Upper lobe of left lung (tissue), 4 donors: Measurements from ENCODE around the gene RAD17.

Source experiments
- EP300 ChIP-seq, 4 donors: sonication (generic); formaldehyde crosslinking; IDR thresholded peaks; one replicate each; pipeline ENCODE4 v1.5.1; 2017; ENCODE audit warnings: antibody characterized with exemption in 4 of 4, control low read depth in 2 of 4
- POLR2A ChIP-seq, 4 donors: fragments of 450-650 bp; IDR thresholded peaks; one replicate each; pipeline ENCODE4 v1.5.1; 2016 to 2017; ENCODE audit warnings: antibody characterized with exemption in 4 of 4, mild to moderate bottlenecking in 2 of 4
- POLR2AphosphoS5 ChIP-seq, 2 donors: sonication (generic); formaldehyde crosslinking; IDR thresholded peaks; one replicate each; pipeline ENCODE4 v1.5.1; 2017; ENCODE audit warnings: antibody characterized with exemption in 2 of 2
- TF ChIP-seq, protein P1 (sequence below), 6 experiments: fragments of 450-650 bp in 4 of 6; fragments of 200-600 bp in 2 of 6; sonication (generic) in 2 of 6; IDR thresholded peaks; one replicate each; pipeline ENCODE4 v1.5.1; 2016 to 2019; ENCODE audit warnings: antibody characterized with exemption in 6 of 6

DNA sequence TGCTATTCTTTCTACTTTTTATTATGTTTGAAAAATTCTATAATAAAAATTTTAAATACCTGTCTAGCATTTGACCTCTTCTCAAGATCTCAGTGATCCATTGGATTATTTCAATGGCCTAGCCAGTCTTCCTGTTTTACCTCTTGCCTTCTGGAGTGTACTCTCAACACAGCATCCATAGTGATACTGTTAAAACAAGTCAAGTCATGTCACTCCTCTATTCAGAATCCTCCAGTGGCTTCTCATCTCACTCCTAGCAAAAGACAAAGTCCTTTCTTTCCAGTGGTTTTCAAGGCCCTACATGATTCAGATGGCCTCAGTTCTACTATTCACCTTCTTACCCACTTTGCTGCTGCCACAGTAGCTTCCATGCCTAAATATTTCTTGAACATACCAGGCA, 47.1 kb downstream of the RAD17 start:
- TF ChIP-seq, protein P1, sequence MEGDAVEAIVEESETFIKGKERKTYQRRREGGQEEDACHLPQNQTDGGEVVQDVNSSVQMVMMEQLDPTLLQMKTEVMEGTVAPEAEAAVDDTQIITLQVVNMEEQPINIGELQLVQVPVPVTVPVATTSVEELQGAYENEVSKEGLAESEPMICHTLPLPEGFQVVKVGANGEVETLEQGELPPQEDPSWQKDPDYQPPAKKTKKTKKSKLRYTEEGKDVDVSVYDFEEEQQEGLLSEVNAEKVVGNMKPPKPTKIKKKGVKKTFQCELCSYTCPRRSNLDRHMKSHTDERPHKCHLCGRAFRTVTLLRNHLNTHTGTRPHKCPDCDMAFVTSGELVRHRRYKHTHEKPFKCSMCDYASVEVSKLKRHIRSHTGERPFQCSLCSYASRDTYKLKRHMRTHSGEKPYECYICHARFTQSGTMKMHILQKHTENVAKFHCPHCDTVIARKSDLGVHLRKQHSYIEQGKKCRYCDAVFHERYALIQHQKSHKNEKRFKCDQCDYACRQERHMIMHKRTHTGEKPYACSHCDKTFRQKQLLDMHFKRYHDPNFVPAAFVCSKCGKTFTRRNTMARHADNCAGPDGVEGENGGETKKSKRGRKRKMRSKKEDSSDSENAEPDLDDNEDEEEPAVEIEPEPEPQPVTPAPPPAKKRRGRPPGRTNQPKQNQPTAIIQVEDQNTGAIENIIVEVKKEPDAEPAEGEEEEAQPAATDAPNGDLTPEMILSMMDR (IDR thresholded peaks at IDR 0.05), result no peak
- TF ChIP-seq POLR2AphosphoS5 (IDR thresholded peaks at IDR 0.05) (no peak), POLR2A (IDR thresholded peaks at IDR 0.05) (no peak), EP300 (IDR thresholded peaks at IDR 0.05) (no peak)
